ENCODE results near the gene TULP3. TPM values are rescaled to one million over a fixed set of nuclear protein-coding genes. Genes with fewer than 3 reads are reported as not detected.

TULP3 gene
- total RNA-seq, 2 donors from 2014 or later = 12.5 to 14.2 TPM

GRCh38 chr12:2912216-2912575 is 21.5 kb downstream of the TULP3 start:
- DNase-seq = no peak
- intact Hi-C loops (cut with DNase I) = no loop called here
- ATAC-seq = no peak

DNA sequence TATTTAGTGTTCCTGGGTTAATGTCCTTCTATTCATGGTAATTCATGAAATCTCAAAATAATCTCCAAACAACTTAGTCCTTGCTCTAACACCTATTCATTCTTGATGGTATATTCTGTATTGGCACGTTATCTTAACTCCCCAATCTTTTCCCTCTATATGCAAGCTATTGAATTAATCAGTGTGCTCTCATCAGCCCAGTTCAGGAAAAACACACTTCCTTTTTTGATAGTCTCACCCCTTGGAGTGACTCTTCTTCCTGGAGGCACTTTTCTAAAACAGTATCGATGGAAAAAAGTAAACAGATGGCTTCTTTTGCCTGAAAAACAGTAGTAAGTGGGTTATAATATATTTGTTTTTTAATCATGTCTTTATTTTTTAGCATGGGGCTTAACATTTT is 28.6 kb downstream of the TULP3 start:
- intact Hi-C loops (cut with DNase I) = no loop called here
- no peak for ATAC-seq
- DNase-seq = no peak

DNA sequence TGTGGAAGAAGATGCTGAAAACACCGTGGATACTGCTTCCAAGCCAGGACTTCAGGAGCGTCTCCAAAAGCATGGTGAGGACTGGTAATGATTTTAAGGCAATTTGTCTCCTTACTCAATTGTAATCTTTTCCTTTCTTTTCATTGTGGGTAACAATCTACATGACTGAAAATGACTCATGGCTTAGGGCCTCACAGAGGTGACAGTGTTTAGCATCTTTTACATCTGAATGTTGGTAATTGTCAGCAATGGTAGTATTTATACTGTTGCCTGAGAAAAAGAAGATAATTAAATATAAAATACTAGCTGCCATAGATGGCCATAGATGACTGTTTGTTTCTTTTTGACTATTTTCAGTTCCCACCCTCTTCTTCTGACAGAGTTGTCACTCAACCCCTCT is 31.6 kb downstream of the TULP3 start:
- DNase-seq = no peak
- intact Hi-C loops (cut with DNase I) = no loop called here
- no peak for ATAC-seq

GRCh38 chr12:2923057-2923456 is 32.4 kb downstream of the TULP3 start:
- ATAC-seq (no peak), DNase-seq (no peak)
- intact Hi-C loops (cut with DNase I) = no loop called here

- no peak for DNase-seq
- ATAC-seq = peak; percentile 55 to 78
- intact Hi-C loops (cut with DNase I) = no loop called here
Measured at GRCh38 chr12:2924019-2924418, 33.3 kb downstream of the TULP3 start.

- intact Hi-C loops (cut with DNase I) = no loop called here
- no peak for DNase-seq
- ATAC-seq = peak in 1 of 2 donors; percentile 28
Measured at GRCh38 chr12:2925322-2925995, 34.8 kb downstream of the TULP3 start.

DNA sequence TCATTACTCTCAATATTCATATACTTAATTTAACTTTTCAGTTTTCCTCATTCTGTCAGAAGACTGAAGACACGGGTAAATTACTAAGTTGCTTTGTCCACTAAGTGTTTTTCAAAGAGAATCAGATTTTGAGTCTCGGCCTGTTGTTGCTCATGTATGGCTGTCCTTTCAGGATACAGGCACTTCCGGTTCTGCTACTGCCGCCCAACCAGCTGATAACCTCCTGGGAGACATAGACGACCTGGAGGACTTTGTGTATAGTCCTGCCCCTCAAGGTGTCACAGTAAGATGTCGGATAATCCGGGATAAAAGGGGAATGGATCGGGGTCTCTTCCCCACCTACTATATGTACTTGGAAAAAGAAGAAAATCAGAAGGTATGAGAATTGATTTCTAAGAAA is 40.2 kb downstream of the TULP3 start:
- DNase-seq (no peak), ATAC-seq (no peak)
- intact Hi-C loops (cut with DNase I) = no loop called here

GRCh38 chr12:2933586-2933985 is 42.9 kb downstream of the TULP3 start:
- DNase-seq (no peak), ATAC-seq (no peak)
- intact Hi-C loops (cut with DNase I) = no loop called here

GRCh38 chr12:2934371-2934770 is 43.7 kb downstream of the TULP3 start:
- ATAC-seq (peak; percentile 31 to 59), DNase-seq (no peak)
- intact Hi-C loops (cut with DNase I) = no loop called here

DNA sequence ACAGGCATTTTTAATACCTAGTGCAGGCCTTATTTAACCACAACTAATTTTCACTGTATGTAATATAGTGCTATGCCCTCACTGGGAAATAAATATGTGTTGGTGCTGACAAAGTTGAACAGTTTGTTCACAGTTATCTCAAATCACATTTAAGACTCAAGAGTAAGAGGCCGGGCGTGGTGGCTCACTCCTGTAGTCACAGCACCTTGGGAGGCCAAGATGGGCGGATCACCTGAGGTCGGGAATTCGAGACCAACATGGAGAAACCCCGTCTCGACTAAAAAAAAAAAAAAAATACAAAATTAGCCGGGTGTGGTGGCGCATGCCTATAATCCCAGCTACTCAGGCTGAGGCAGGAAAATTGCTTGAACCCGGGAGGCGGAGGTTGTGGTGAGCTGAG is 45.6 kb downstream of the TULP3 start:
- intact Hi-C loops (cut with DNase I) = no loop called here
- no peak for ATAC-seq
- no peak for DNase-seq

- ATAC-seq = no peak
- no peak for DNase-seq
- intact Hi-C loops (cut with DNase I) = no loop called here
Measured at GRCh38 chr12:2937500-2937899, 46.8 kb downstream of the TULP3 start.

DNA sequence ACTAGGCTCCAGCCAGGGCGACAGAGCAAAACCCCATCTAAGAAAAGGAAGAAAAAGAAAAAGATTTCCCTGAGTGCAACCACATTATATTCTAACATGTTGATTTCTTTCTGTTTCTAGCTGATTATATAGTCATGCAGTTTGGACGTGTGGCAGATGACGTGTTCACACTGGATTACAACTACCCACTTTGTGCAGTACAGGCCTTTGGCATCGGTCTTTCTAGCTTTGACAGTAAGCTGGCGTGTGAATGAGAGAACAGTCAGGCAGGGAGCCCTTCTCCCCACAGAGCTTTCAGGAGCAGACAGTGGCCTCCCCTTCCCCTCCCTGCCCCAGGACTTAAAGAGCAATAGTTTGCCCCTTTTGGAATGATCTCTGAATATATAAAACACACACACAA is 48.5 kb downstream of the TULP3 start:
- intact Hi-C loops (cut with DNase I) = no loop called here
- peak in 1 of 2 donors; percentile 15 for ATAC-seq

GRCh38 chr12:2940564-2940963 is 49.9 kb downstream of the TULP3 start:
- ATAC-seq (peak; percentile 57 to 65), DNase-seq (no peak)

More for the DNA sequence above, 48.5 kb downstream of the TULP3 start:
- DNase-seq = no peak

GRCh38 chr12:2941524-2941923 is 50.8 kb downstream of the TULP3 start:
- intact Hi-C loops (cut with DNase I) = loop anchor here in 1 of 2 donors (5.0 kb wide), 1 partner anchor 54 kb away; no protein-coding TSS in a partner anchor
- no peak for ATAC-seq
- DNase-seq = no peak

More at GRCh38 chr12:2940564-2940963, 49.9 kb downstream of the TULP3 start:
- intact Hi-C loops (cut with DNase I) = loop anchor here in 1 of 2 donors (5.0 kb wide), 1 partner anchor 53 kb away; no protein-coding TSS in a partner anchor

GRCh38 chr12:2944401-2945047 is 53.8 kb downstream of the TULP3 start:
- intact Hi-C loops (cut with DNase I) = loop anchor here (2.0 to 5.0 kb wide), 2 partner anchors 57 to 60 kb away; no protein-coding TSS in a partner anchor
- ATAC-seq = peak; percentile 76 to 81
- peak; percentile 44 for DNase-seq

DNA sequence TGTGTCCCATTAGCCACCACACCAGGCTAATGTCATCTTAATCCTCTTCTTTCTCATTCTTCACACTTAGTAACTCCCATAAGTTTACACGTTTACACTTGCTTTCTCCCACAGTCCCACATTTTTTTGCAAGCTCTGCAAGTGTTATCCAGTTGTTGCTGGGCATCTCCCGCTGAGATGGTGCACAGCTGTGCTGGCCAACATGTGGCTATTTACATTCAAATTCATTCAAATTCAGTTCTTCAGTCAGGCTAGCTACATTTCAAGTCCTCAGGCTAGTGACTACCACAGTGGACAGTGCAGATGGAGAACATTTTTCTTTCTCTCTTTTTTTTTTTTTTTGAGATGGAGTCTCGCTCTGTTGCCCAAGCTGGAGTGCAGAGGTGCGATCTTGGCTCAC is 58.7 kb downstream of the TULP3 start:
- intact Hi-C loops (cut with DNase I) = no loop called here
- DNase-seq (no peak), ATAC-seq (no peak)

GRCh38 chr12:2955888-2956287 is 65.2 kb downstream of the TULP3 start:
- intact Hi-C loops (cut with DNase I) = no loop called here
- ATAC-seq (no peak), DNase-seq (no peak)

DNA sequence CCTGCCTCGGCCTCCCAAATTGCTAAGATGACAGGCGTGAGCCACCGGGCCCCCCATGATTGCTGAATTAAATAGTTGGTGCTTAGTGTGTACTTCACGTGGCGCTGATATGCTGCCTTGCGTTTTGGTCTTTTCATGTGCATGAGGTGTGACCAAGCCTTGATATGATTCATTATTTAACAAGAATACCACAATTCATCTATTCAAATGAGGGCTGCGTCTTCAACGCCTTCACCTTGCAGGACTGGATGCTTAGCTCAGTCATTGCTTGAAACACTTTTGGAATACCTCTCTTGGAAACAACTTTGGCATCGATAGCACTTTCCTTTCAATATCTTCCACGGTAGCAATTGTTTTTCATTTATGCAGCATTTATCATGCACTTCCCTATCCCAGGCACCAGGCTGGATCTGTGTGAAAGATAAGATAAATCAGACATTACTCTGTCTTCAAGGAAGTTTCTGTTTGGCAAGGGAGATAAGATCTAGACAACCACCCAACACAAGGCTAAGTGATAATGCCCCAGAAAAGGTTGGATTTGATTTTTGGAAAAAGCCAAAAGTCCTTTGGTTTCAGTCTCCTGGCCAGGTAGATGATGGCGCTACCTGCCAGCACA is 67.2 kb downstream of the TULP3 start:
- intact Hi-C loops (cut with DNase I) = no loop called here
- DNase-seq (no peak), ATAC-seq (no peak)

DNA sequence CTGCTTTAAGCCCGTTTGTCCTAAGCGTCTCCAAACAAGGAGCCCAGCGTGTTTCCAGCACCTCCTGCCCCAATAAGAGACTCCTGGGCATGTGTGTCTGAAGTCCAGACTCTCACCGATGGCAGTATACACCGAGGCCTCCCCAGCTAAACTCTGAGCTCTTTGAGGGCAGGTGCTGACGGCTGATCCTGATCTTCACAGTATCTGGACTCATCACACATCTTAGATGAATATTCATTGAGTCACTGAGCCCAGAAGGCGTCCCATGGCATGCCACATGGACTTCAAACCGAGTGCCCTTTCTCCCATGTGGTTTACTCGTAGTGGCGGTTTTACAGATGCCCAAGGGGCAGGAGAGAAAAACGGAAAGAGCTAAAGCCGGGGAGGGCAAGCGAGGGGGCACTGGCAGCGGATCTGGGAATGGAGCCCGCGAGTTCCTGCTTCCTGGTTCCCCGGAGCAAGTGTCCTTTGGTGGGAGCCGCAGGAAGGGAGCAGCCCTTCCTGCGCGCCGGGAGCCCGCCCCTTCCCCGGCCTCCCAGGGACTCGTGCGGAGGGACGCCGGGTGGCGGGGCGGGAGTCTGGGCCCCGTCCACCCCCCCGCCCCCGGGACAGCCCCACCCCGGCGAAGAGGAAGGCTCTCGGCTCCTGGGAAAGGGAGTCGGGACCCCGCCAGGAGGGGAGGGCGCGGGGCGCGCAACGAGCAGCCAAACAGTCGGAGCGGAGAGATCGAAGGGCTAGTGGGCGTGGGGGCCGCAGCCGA is 67.9 kb downstream of the TULP3 start:
- ATAC-seq = peak; percentile 68 to 85
- intact Hi-C loops (cut with DNase I) = no loop called here
- peak; percentile 81 for DNase-seq

- DNase-seq (peak; percentile 82), ATAC-seq (peak; percentile 67 to 74)
Measured at GRCh38 chr12:2959192-2959504, 68.5 kb downstream of the TULP3 start, which contains the start of gene TEAD4. Gene TEAD4 (plus strand): TSS chr12:2959397.

More at GRCh38 chr12:2959192-2959504, 68.5 kb downstream of the TULP3 start, which contains the start of gene TEAD4:
- intact Hi-C loops (cut with DNase I) = no loop called here
